ENCODE results near the gene DIO3. TPM values are rescaled to one million over a fixed set of nuclear protein-coding genes. Genes with fewer than 3 reads are reported as not detected.

Gene DIO3
- polyA plus RNA-seq, 3 donors: not detected

DNA sequence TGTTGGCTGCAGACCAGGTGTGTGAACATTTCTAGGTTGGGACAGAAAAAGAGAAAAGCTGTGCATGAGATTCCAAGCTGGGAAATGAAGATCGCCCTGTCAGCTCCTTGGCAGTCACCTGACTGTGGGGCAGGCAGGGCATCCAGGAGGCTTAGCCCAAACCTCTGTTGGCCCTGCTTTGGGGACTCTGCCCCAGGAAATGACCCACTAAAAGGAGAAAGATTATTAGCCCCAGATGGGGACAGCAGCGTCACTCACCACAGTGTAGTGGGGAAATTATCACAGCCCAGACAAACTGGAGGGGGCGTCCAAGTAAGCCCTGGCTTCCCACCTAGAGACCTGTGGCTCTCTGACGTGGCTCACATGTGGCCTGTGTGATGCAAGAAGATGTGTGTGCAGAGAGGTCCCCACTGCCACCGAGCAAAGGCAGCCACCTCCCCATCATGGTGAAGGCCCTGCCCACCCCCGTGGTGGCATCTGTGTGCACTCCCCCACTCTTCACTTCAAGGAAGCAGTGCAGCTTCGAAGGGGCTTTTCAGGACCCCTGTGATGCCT, 39.1 kb downstream of the DIO3 start:
- Histone ChIP-seq H3K9ac (ENCODE audit: insufficient read depth, low read length, poor library complexity, severe bottlenecking) (no peak overlapping the region), H3K4me2 (replicated peaks; ENCODE audit: extremely low read depth, low read length, poor library complexity, severe bottlenecking) (no peak overlapping the region), H3K36me3 (replicated peaks in 1 of 2; ENCODE audit: control insufficient read depth in 1 of 2, insufficient read depth in 2 of 2, low read length in 2 of 2) (no peaks in the 10 kb centered on the region), H2AFZ (ENCODE audit: insufficient read depth, low read depth, low read length, poor library complexity, severe bottlenecking) (no peak overlapping the region), H3K27ac (ENCODE audit: low read depth in 1 of 2, low read length in 2 of 2) (no peak overlapping the region), H3K27me3 (ENCODE audit: control insufficient read depth in 2 of 2, insufficient read depth in 2 of 2, low read length in 2 of 2) (no peaks in the 10 kb centered on the region), H4K20me1 (ENCODE audit: insufficient read depth, low read length) (no peaks in the 10 kb centered on the region), H3K4me3 (replicated peaks in 1 of 3; ENCODE audit: low read depth in 2 of 3, low read length in 3 of 3) (no peak overlapping the region), H3K4me1 (ENCODE audit: control insufficient read depth in 1 of 2, insufficient read depth in 2 of 2, low read length in 2 of 2) (peaks cover 3 to 9% of the 10 kb centered on the region in 2 donors), H3K9me3 (replicated peaks in 1 of 2; ENCODE audit: control insufficient read depth in 1 of 2, insufficient read depth in 1 of 2, low read length in 2 of 2) (no peaks in the 10 kb centered on the region), H3K79me2 (ENCODE audit: insufficient read depth, low read length) (no peaks in the 10 kb centered on the region)
- DNase-seq: no peak
- Mint-ChIP-seq H3K27me3 (ENCODE audit: low read depth in 3 of 3) (peaks cover 0 to 7% (median 4%) of the 10 kb centered on the region in 3 donors), H3K4me3 (no peak overlapping the region), H3K36me3 (no peaks in the 10 kb centered on the region), H3K9me3 (peaks cover 0 to 14% (median 10%) of the 10 kb centered on the region in 7 donors), H3K27ac (no peak overlapping the region), H3K4me1 (peaks cover 12% of the 10 kb centered on the region)
- intact Hi-C loops (cut with micrococcal nuclease): no loop called here
- TF ChIP-seq, protein P1, sequence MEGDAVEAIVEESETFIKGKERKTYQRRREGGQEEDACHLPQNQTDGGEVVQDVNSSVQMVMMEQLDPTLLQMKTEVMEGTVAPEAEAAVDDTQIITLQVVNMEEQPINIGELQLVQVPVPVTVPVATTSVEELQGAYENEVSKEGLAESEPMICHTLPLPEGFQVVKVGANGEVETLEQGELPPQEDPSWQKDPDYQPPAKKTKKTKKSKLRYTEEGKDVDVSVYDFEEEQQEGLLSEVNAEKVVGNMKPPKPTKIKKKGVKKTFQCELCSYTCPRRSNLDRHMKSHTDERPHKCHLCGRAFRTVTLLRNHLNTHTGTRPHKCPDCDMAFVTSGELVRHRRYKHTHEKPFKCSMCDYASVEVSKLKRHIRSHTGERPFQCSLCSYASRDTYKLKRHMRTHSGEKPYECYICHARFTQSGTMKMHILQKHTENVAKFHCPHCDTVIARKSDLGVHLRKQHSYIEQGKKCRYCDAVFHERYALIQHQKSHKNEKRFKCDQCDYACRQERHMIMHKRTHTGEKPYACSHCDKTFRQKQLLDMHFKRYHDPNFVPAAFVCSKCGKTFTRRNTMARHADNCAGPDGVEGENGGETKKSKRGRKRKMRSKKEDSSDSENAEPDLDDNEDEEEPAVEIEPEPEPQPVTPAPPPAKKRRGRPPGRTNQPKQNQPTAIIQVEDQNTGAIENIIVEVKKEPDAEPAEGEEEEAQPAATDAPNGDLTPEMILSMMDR (IDR thresholded peaks at IDR 0.05): no peak
- WGBS (ENCODE audit: insufficient coverage): 93% methylated on average over 4 of the region's 7 CpGs

DNA sequence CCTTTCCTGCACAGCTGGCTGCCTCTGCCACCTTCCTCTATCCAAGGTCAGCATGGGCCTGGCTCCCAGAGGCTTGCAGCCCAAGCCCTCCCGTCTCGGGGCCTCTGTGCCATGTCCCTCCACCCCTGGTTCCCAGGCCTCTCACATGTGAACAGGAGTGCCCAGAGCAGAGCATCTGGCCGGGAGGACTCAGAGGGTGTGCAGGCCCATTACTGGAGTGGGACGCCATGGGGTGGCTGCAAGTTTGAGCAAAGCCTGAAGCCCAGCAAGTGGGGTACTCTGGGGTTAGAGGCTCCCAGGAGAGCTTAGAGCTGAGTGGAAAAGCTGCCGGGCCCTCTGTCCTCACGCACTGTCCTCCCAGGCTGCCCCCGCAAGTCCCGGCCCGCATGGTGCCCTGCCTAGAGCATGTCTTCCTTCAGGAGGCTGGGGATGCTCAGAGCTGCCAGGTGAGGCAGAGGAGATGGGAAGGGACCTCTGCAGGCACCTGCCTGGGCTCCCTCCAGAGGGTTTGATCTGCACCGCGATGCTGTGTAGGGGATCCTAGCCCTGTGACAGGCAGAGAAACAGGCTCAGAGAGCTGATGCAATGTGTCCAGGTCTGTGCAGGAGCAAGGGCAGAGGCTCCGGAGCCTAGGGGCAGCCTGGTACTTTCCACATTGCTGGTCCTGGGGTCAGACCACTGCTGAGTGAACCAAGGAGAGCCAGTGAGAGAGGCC, 39.8 kb downstream of the DIO3 start:
- WGBS (ENCODE audit: insufficient coverage): 94% methylated on average over 11 of the region's 12 CpGs
- H3K36me3 Mint-ChIP-seq: no peaks in the 10 kb centered on the region

More for the DNA sequence above, 39.8 kb downstream of the DIO3 start:
- DNase-seq: no peak
- Histone ChIP-seq H4K20me1 (ENCODE audit: insufficient read depth, low read length) (no peaks in the 10 kb centered on the region), H3K4me3 (replicated peaks in 1 of 3; ENCODE audit: low read depth in 2 of 3, low read length in 3 of 3) (no peak overlapping the region), H3K36me3 (replicated peaks in 1 of 2; ENCODE audit: control insufficient read depth in 1 of 2, insufficient read depth in 2 of 2, low read length in 2 of 2) (no peaks in the 10 kb centered on the region), H2AFZ (ENCODE audit: insufficient read depth, low read depth, low read length, poor library complexity, severe bottlenecking) (no peak overlapping the region), H3K27ac (ENCODE audit: low read depth in 1 of 2, low read length in 2 of 2) (no peak overlapping the region), H3K79me2 (ENCODE audit: insufficient read depth, low read length) (no peaks in the 10 kb centered on the region), H3K4me2 (replicated peaks; ENCODE audit: extremely low read depth, low read length, poor library complexity, severe bottlenecking) (no peak overlapping the region), H3K9ac (ENCODE audit: insufficient read depth, low read length, poor library complexity, severe bottlenecking) (no peak overlapping the region), H3K4me1 (ENCODE audit: control insufficient read depth in 1 of 2, insufficient read depth in 2 of 2, low read length in 2 of 2) (peaks cover 3 to 9% of the 10 kb centered on the region in 2 donors), H3K9me3 (replicated peaks in 1 of 2; ENCODE audit: control insufficient read depth in 1 of 2, insufficient read depth in 1 of 2, low read length in 2 of 2) (no peaks in the 10 kb centered on the region), H3K27me3 (ENCODE audit: control insufficient read depth in 2 of 2, insufficient read depth in 2 of 2, low read length in 2 of 2) (no peaks in the 10 kb centered on the region)
- TF ChIP-seq, protein P1 (IDR thresholded peaks at IDR 0.05): no peak
- peaks cover 3 to 8% (median 4%) of the 10 kb centered on the region in 3 donors for H3K27me3 Mint-ChIP-seq (ENCODE audit: low read depth in 3 of 3)
- no peak overlapping the region for H3K27ac Mint-ChIP-seq
- peaks cover 0 to 14% (median 10%) of the 10 kb centered on the region in 7 donors for H3K9me3 Mint-ChIP-seq
- no peak overlapping the region for H3K4me3 Mint-ChIP-seq
- intact Hi-C loops (cut with micrococcal nuclease): no loop called here
- peaks cover 12% of the 10 kb centered on the region for H3K4me1 Mint-ChIP-seq

All from CD14-positive monocyte (primary cell).